Measurements from ENCODE around the gene CUL5.
"Not testable (repeated sequence)": the region's sequence is repeated elsewhere in the genome, so short reads cannot be mapped to it uniquely, and the experiment has no call there.

Gene CUL5

DNA sequence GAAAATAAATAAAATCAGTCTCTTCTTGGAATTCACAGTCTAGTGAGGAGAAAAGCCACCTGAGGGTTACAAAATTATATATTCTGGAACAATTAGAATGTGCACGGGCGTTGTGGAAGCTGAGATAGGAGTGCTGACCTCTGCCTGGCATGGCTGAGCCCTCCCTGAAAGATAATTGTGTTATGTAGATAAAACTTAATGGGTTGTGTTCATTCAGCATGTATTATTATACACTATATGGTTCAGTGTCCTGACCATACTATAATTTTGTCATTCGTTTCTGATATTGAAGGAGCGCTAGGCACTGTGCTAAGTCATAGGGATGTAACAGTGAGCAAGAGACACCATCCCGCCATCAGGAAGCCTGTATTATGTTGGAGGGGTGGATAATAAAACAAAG, 116.4 kb downstream of the CUL5 start:
- H3K4me2 ChIP-seq: no peak overlapping the region
- H3K36me3 ChIP-seq: peaks cover 34% of the 10 kb centered on the region
- H3K4me3 ChIP-seq: no peak overlapping the region
- no peaks in the 10 kb centered on the region for H3K27me3 ChIP-seq
- H3K4me1 ChIP-seq: peaks cover 35% of the 10 kb centered on the region
- H3K9ac ChIP-seq: no peak overlapping the region
- TF ChIP-seq Cebpa-rat (IDR thresholded peaks at IDR 0.05): no peak
- 0 out of 2 replicates have a peak overlapping the region, but pooled peaks have one; percentile 61 for H3K27ac ChIP-seq
- no peaks in the 10 kb centered on the region; the same call in 1 of the 2 replicates for H4K20me1 ChIP-seq
- no peaks in the 10 kb centered on the region for H3K9me3 ChIP-seq

DNA sequence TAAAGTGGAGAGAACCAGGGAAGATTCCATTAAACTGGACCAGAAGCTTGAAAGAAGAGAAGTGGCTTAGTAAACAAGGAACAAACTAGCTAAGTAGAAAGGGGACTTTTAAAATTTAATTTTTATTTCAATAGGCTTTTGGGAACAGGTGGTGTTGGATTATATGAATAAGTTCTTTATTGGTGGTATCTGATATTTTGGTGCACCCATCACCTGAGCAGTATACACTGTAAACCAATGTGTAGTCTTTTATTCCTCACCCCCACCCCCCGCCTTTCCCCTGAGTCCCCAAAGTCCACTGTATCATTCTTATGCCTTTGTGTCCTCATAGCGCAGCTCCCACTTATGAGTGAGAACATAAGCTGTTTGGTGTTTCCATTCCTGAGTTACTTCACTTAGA, 120.1 kb downstream of the CUL5 start:
- no peaks in the 10 kb centered on the region for H3K27me3 ChIP-seq
- no peak overlapping the region for H3K9ac ChIP-seq
- peaks cover 4% of the 10 kb centered on the region; the same call in 1 of the 2 replicates for H4K20me1 ChIP-seq
- no peak overlapping the region for H3K4me3 ChIP-seq
- no peak overlapping the region for H3K27ac ChIP-seq
- no peaks in the 10 kb centered on the region for H3K9me3 ChIP-seq
- peaks cover 52% of the 10 kb centered on the region for H3K36me3 ChIP-seq
- H3K4me1 ChIP-seq: peaks cover 11% of the 10 kb centered on the region
- H3K4me2 ChIP-seq: no peak overlapping the region
- no peak for TF ChIP-seq Cebpa-rat (IDR thresholded peaks at IDR 0.05)

DNA sequence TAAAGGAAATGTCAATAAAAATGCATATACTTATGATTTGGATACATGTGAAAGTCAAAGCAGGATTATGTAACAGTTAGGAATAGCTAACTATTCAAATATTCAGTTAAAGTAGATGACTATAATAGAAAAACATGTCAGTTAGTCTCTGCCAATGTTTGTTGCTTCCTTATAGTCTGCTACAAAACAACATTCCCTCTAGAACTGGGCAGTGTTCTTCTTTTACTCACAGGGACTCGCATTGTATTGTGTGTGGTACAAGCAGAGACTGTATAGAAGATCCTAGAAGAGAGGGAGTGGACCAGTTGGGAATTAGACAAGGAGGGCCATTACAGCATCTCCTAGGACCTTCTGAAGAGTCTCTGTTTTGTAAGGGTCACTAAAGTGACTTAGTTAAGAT, 123.3 kb downstream of the CUL5 start:
- Histone ChIP-seq H3K4me1 (no peaks in the 10 kb centered on the region), H3K9ac (no peak overlapping the region), H3K9me3 (no peaks in the 10 kb centered on the region), H3K4me3 (no peak overlapping the region), H3K27me3 (no peaks in the 10 kb centered on the region), H4K20me1 (peaks cover 4% of the 10 kb centered on the region; the same call in 1 of the 2 replicates), H3K36me3 (peaks cover 63% of the 10 kb centered on the region), H3K4me2 (no peak overlapping the region), H3K27ac (no peak overlapping the region)
- no peak for TF ChIP-seq Cebpa-rat (IDR thresholded peaks at IDR 0.05)

DNA sequence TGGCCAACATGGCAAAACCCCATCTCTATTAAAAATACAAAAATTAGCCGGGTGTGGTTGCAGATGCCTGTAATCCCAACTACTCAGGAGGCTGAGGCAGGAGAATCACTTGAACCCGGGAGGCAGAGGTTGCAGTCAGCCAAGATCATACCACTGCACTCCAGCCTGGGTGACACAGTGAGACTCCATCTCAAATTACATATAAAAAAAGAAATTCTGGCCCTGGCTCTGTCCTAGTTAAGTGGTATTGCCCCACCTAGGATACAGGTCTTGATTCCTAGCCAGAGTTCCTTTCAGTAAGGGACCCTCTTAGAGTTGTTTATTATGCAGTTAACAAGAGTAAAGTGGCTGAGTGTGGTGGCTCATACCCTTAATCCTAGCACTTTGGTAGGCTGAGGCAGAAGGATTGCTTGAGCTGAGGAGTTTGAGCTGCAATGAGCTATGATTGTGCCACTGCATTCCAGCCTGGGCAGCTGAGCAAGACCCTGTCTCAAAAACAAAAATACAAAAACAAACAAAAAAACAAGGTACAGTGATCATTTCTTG, 124.4 kb downstream of the CUL5 start:
- not testable (repeated sequence) for H3K4me2 ChIP-seq, H3K27me3 ChIP-seq, H3K4me3 ChIP-seq, H4K20me1 ChIP-seq, H3K4me1 ChIP-seq, H3K9ac ChIP-seq, H3K27ac ChIP-seq, H3K9me3 ChIP-seq
- peaks cover 63% of the 10 kb centered on the region for H3K36me3 ChIP-seq

DNA sequence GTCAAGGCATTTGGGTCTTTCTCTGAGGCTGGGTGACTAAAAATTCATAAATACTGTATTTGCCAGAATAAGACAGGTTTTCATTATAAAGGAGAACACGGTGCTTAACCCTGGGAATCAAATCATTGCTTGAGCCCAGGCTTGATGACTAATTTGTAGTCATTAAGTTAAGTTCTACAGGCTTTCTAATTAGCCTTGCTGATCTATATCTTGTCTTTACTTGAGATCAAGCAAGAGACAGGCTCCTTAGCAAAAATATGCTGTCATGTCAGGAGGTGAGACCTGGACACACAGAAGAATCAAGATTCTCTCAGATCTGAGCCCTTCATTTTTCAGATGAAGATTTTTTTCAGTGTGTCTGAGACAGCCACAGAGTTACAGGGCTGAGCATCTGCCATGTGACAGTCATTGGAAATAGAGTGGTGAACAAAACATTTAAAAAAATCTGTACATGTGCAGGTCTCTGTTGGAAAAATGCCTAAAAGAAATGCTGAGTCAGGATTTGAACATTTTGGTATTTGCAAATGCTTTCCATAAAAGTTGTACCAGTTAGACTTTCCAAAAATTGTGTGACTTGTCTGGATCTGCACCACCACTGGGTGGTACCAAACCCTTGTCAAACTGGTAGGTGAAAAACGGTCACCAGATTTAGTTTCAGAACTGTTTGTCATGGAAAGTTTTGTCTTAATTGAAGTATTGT, 127.3 kb downstream of the CUL5 start:
- no peak for TF ChIP-seq Cebpa-rat (IDR thresholded peaks at IDR 0.05)
- Histone ChIP-seq H3K9me3 (no peaks in the 10 kb centered on the region), H3K9ac (no peak overlapping the region), H3K4me2 (no peak overlapping the region), H3K36me3 (peaks cover 80% of the 10 kb centered on the region), H3K27ac (no peak overlapping the region), H4K20me1 (no peaks in the 10 kb centered on the region), H3K4me1 (no peaks in the 10 kb centered on the region), H3K27me3 (no peaks in the 10 kb centered on the region), H3K4me3 (no peak overlapping the region)

DNA sequence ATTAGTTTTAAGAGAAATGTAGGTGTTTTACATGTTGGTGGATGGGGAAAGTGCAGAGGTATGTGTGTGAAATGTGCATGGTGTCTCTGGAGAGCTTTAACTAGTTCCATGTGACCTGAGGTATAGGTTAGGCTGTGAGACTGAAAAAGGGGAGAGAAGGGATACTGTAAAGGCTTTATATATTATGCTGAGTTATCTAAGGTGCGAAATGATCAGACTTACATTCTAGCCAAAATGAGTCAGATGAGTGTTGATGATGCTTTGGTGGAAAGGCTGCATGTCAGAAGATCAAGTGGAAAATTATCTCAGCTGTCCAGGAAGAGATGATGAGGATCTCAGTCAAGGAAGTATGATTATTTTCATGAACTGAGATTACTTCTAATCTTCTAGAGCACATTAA, 128.5 kb downstream of the CUL5 start:
- no peak for TF ChIP-seq Cebpa-rat (IDR thresholded peaks at IDR 0.05)
- H3K4me1 ChIP-seq: no peaks in the 10 kb centered on the region
- H3K36me3 ChIP-seq: peaks cover 87% of the 10 kb centered on the region
- H3K4me2 ChIP-seq: no peak overlapping the region
- no peak overlapping the region for H3K9ac ChIP-seq
- no peak overlapping the region for H3K4me3 ChIP-seq
- H4K20me1 ChIP-seq: no peaks in the 10 kb centered on the region
- H3K27me3 ChIP-seq: no peaks in the 10 kb centered on the region
- no peaks in the 10 kb centered on the region for H3K9me3 ChIP-seq
- no peak overlapping the region for H3K27ac ChIP-seq

DNA sequence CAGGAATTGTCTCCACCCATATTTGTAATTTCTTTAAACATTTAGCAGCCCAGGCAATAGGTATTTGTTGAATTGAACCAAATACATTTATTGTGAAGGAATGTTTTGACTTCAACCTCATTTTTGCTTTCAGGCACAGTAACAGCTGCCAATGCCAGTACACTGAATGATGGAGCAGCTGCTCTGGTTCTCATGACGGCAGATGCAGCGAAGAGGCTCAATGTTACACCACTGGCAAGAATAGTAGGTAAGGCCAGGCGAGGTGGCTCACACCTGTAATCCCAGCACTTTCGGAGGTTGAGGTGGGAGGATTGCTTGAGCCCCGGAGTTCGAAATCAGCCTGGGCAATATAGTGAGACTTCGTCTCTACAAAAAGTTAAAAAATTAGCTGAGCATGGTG, 133.6 kb downstream of the CUL5 start:
- no peak overlapping the region for H3K4me3 ChIP-seq
- no peaks in the 10 kb centered on the region for H3K4me1 ChIP-seq
- no peaks in the 10 kb centered on the region for H3K27me3 ChIP-seq
- no peaks in the 10 kb centered on the region for H3K9me3 ChIP-seq
- H4K20me1 ChIP-seq: no peaks in the 10 kb centered on the region
- H3K9ac ChIP-seq: no peak overlapping the region
- H3K4me2 ChIP-seq: no peak overlapping the region
- H3K36me3 ChIP-seq: peaks cover 98% of the 10 kb centered on the region
- H3K27ac ChIP-seq: no peak overlapping the region
- TF ChIP-seq Cebpa-rat (IDR thresholded peaks at IDR 0.05): no peak

DNA sequence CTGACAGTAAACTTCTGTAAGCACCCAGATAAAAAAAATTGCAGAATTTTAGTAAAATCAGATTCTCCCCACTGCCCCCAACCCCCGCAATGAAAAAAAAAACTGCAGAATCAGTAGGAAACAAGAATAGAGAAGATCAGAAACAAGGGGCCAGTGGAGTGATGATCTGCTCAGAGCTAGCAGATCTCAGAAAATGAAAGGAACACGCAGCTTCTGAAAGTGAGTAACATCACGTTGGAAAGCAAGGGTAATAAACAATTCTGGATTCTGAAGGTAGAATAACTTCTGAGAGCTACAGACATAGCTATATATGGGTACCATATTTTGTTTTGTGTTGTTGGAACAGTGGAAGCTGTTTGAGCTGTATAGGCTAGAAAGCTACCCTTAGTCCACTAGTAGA, 135.9 kb downstream of the CUL5 start:
- Histone ChIP-seq H3K9ac (no peak overlapping the region), H3K9me3 (no peaks in the 10 kb centered on the region), H3K27me3 (no peaks in the 10 kb centered on the region), H3K4me3 (no peak overlapping the region), H3K36me3 (peaks cover 96% of the 10 kb centered on the region), H3K27ac (no peak overlapping the region), H3K4me2 (no peak overlapping the region), H3K4me1 (no peaks in the 10 kb centered on the region), H4K20me1 (no peaks in the 10 kb centered on the region)
- no peak for TF ChIP-seq Cebpa-rat (IDR thresholded peaks at IDR 0.05)

DNA sequence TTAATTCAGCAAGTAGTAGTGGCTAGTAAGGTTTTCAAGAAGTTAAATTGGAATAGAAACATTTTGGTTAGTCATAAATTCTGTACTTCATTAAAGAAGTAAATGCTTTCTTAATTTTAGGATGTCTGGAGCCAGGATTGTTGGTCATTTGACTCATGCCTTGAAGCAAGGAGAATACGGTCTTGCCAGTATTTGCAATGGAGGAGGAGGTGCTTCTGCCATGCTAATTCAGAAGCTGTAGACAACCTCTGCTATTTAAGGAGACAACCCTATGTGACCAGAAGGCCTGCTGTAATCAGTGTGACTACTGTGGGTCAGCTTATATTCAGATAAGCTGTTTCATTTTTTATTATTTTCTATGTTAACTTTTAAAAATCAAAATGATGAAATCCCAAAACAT, 138.5 kb downstream of the CUL5 start:
- no peak overlapping the region for H3K9ac ChIP-seq
- H4K20me1 ChIP-seq: no peaks in the 10 kb centered on the region
- no peaks in the 10 kb centered on the region for H3K9me3 ChIP-seq
- H3K4me2 ChIP-seq: no peak overlapping the region
- H3K36me3 ChIP-seq: peaks cover 99% of the 10 kb centered on the region
- no peak for TF ChIP-seq Cebpa-rat (IDR thresholded peaks at IDR 0.05)
- no peaks in the 10 kb centered on the region for H3K27me3 ChIP-seq
- no peak overlapping the region for H3K27ac ChIP-seq
- no peaks in the 10 kb centered on the region for H3K4me1 ChIP-seq
- H3K4me3 ChIP-seq: no peak overlapping the region

DNA sequence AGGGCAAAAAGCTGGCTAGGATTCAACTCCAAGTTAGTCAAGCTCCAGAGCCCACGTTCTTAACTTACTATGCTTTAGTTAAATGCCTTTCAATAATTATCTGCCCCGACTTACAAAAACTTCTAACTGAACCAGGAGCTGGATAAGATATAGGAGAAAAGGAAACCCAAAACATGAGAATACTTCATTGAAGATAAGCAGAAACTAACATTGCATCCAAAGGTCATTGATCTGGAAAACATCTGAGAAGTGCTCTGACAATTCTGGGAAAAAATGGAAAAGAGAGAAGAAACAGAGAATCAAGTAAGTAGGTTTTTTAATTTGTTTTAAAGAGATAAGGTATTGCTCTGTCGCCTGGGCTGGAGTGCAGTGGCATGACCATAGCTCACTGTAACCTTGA, 139.9 kb downstream of the CUL5 start:
- Histone ChIP-seq H3K27ac (no peak overlapping the region), H3K4me1 (no peaks in the 10 kb centered on the region), H3K9ac (no peak overlapping the region), H3K27me3 (no peaks in the 10 kb centered on the region), H3K9me3 (no peaks in the 10 kb centered on the region), H4K20me1 (no peaks in the 10 kb centered on the region), H3K4me2 (no peak overlapping the region), H3K36me3 (peaks cover 92% of the 10 kb centered on the region), H3K4me3 (no peak overlapping the region)
- no peak for TF ChIP-seq Cebpa-rat (IDR thresholded peaks at IDR 0.05)

Measured in BLaER1 (cell line).